ENCODE measurements around the gene DIPK1A. TPM values are rescaled to one million over a fixed set of nuclear protein-coding genes. Genes with fewer than 3 reads are reported as not detected.

The DIPK1A gene
- 10 to 100 TPM in 3 of 4 donors, 1 to 10 TPM in 1; 9.1 to 27.2 (median 18.3) TPM for total RNA-seq

- ATAC-seq (ENCODE audit: low FRiP score) (peak; percentile 65), DNase-seq (ENCODE audit: low spot score) (peak; percentile 42)
- TF ChIP-seq, protein P1, sequence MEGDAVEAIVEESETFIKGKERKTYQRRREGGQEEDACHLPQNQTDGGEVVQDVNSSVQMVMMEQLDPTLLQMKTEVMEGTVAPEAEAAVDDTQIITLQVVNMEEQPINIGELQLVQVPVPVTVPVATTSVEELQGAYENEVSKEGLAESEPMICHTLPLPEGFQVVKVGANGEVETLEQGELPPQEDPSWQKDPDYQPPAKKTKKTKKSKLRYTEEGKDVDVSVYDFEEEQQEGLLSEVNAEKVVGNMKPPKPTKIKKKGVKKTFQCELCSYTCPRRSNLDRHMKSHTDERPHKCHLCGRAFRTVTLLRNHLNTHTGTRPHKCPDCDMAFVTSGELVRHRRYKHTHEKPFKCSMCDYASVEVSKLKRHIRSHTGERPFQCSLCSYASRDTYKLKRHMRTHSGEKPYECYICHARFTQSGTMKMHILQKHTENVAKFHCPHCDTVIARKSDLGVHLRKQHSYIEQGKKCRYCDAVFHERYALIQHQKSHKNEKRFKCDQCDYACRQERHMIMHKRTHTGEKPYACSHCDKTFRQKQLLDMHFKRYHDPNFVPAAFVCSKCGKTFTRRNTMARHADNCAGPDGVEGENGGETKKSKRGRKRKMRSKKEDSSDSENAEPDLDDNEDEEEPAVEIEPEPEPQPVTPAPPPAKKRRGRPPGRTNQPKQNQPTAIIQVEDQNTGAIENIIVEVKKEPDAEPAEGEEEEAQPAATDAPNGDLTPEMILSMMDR (IDR thresholded peaks at IDR 0.05) = no peak
Measured at GRCh38 chr1:92961131-92961895, at the start of gene DIPK1A. Gene DIPK1A (minus strand): TSS chr1:92961462. CDS start chr1:92961429, 33 bp downstream.

DNA sequence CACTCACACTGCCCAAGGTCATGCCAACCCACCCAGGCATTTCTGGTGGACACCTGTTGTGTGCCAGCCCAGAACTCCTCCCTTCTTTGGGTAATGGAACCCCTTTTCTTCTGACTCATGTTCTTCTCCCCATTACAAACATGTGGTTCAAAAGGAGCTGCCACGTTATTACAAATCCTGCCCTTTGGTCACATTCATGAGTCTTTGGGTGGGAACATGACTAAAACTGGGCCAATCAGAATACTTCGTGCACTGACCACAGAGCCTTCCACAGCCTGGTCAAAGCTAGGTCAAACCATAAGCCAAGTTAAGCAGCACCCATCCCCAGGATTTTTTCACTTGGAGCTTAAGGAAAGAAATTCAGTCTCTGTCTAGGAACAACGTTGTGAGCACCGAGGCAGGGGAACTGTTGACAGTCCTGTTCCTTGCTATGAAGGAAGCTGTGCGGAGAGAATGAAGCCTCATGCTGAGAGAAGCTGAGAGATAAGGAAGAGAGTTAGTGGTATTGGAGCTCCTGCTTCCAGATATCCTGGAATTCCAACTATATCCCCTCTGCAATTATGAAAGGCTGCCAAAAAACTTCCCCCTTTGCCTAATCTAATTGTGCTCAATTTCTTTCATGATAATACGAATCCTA is 46.8 kb upstream of the DIPK1A start:
- DNase-seq (ENCODE audit: low spot score) = no peak
- ATAC-seq (ENCODE audit: low FRiP score) = no peak
- TF ChIP-seq, protein P1 (IDR thresholded peaks at IDR 0.05) = no peak

- DNase-seq (ENCODE audit: low spot score) = no peak
- no peak for ATAC-seq (ENCODE audit: low FRiP score)
- TF ChIP-seq, protein P1 (IDR thresholded peaks at IDR 0.05) = no peak
Measured at GRCh38 chr1:93005252-93005598, 44.0 kb upstream of the DIPK1A start.

DNA sequence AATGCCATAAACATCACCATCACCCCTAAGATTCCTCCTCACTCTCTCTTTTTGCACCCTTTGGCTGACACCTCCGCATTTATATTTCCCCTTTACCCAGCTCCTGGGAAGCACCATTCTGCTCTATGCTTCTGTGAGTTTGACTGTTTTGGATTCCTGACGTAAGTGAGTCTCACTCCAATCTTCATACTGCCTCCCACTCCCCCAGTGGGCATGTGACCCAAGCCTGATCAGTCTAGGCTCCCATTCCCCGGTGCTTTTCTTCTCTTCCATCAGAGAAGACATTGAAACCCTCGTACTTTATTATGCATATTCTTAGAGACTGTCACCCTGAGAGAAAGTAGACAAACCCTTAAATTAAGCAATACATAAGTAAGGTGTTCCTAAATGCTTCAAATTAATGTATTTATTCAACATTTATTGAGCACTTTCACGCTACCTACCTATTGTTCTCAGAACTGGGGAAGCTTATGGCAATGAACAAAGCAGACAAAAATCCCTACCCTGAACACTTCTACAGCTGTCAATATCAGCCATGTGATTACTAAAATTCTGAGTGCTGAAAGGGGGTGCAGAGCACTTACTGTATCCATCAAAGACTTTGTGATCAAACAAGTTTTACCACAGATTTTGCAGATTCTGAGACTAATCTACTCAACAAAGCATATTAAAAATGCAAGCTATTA is 43.4 kb upstream of the DIPK1A start:
- TF ChIP-seq, protein P1 (IDR thresholded peaks at IDR 0.05) = no peak
- ATAC-seq (ENCODE audit: low FRiP score) = no peak
- DNase-seq (ENCODE audit: low spot score) = no peak

DNA sequence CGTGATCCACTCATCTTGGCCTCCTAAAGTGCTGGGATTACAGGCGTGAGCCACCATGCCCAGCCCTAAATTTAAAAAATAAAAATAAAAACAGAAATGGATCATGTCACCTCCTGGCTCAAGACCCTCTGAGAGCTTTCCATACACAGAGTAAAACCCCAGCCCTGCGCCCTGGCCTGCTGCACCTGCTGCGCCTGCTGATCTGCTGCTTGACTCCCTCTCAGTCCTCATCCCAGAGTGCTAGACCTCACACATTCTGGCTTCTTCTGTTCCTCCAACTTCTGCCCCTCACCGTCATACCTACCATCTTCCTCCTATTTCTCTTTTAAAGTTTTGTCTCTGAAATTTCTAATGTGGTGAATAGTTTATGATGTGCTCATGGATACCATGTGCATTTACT is 42.7 kb upstream of the DIPK1A start:
- DNase-seq (ENCODE audit: low spot score) (no peak), ATAC-seq (ENCODE audit: low FRiP score) (no peak)
- TF ChIP-seq, protein P1 (IDR thresholded peaks at IDR 0.05) = no peak

GRCh38 chr1:93002781-93003180 is 41.5 kb upstream of the DIPK1A start:
- no peak for ATAC-seq (ENCODE audit: low FRiP score)
- no peak for DNase-seq (ENCODE audit: low spot score)
- TF ChIP-seq, protein P1 (IDR thresholded peaks at IDR 0.05) = no peak
